H1 (cell line): Measurements from ENCODE around the gene PANK3. TPM values are rescaled to one million over a fixed set of nuclear protein-coding genes. Genes with fewer than 3 reads are reported as not detected.

Experiments used
- CTCF ChIA-PET: fragments of 300-600 bp; sonication (Branson Sonifier 250); formaldehyde crosslinking; loops from one replicate; lab custom pipeline; 2021; ENCODE audit not compliant: partially characterized antibody; lab: Charles Lee
- POLR2A ChIA-PET: fragments of 300-600 bp; sonication (Branson Sonifier 250); formaldehyde crosslinking; loops from one replicate; lab custom pipeline; 2021; ENCODE audit warnings: inconsistent platforms; ENCODE audit not compliant: partially characterized antibody; lab: Charles Lee
- DNase-seq, 2 experiments: peaks; one replicate each; pipeline versions ENCODE4 v3.0.0 to v3.0.0-alpha.2; 2010 to 2022; ENCODE audit warnings: low spot score in 2 of 2, low read depth in 1 of 2, mixed read lengths in 1 of 2
- FAIRE-seq: peaks from 2 replicates; lab custom pipeline; 2011; peaks lifted over from hg19 to GRCh38; lab: Jason Lieb, UNC
- H2AFZ ChIP-seq: 2 replicates; pipeline ENCODE4 v1.8.1; 2012; ENCODE audit warnings: low read length, inconsistent platforms
- H2AK5ac ChIP-seq: 2 replicates; pipeline ENCODE4 v1.6.1; 2013; ENCODE audit warnings: low read depth, low read length
- H2BK120ac ChIP-seq: replicated peaks from 2 replicates; pipeline ENCODE3; 2013; ENCODE audit warnings: low read depth, low read length, inconsistent platforms
- H2BK12ac ChIP-seq: 2 replicates; pipeline ENCODE4 v1.6.1; 2013; ENCODE audit warnings: low read depth, low read length
- H2BK15ac ChIP-seq: 2 replicates; pipeline ENCODE4 v1.6.1; 2013; ENCODE audit warnings: low read length
- H2BK20ac ChIP-seq: 2 replicates; pipeline ENCODE4 v1.6.1; 2013; ENCODE audit warnings: low read length
- H2BK5ac ChIP-seq: 2 replicates; pipeline ENCODE4 v1.6.1; 2013; ENCODE audit warnings: low read depth, low read length
- H3K14ac ChIP-seq: 2 replicates; pipeline ENCODE4 v1.6.1; 2013; ENCODE audit warnings: inconsistent platforms; ENCODE audit not compliant: insufficient read length
- H3K18ac ChIP-seq: 2 replicates; pipeline ENCODE4 v1.6.1; 2013; ENCODE audit warnings: low read length; ENCODE audit errors: extremely low read depth
- H3K23ac ChIP-seq: 2 replicates; pipeline ENCODE4 v1.6.1; 2013; ENCODE audit warnings: inconsistent platforms; ENCODE audit not compliant: insufficient read length
- H3K23me2 ChIP-seq: 2 replicates; pipeline ENCODE4 v1.6.1; 2013; ENCODE audit warnings: low read depth, low read length
- H3K27ac ChIP-seq: 2 replicates; pipeline ENCODE4 v1.6.1; 2011; ENCODE audit warnings: low read depth, low read length, inconsistent platforms
- H3K27me3 ChIP-seq, 4 experiments: replicated peaks in 1 of 4; 1 replicate in 1 of 4; 2 replicates in 3 of 4; pipeline versions ENCODE4 v1.6.1 to v1.8.1; 2011 to 2013; ENCODE audit warnings: low read length in 3 of 4, mild to moderate bottlenecking in 3 of 4, inconsistent platforms in 2 of 4, mixed read lengths in 2 of 4, moderate library complexity in 1 of 4; ENCODE audit not compliant: control insufficient read depth in 3 of 4, insufficient read depth in 3 of 4; ENCODE audit errors: extremely low read depth in 1 of 4
- H3K36me3 ChIP-seq, 4 experiments: 2 replicates each; pipeline versions ENCODE4 v1.6.1 to v1.8.1; 2011 to 2013; ENCODE audit warnings: mild to moderate bottlenecking in 4 of 4, low read length in 3 of 4, moderate library complexity in 2 of 4, control low read depth in 1 of 4, inconsistent platforms in 1 of 4; ENCODE audit not compliant: insufficient read depth in 4 of 4, control insufficient read depth in 2 of 4
- H3K4ac ChIP-seq: replicated peaks from 2 replicates; pipeline ENCODE3; 2013; ENCODE audit warnings: low read length, low read depth, mixed read lengths, inconsistent platforms; ENCODE audit not compliant: insufficient read length
- H3K4me1 ChIP-seq, 4 experiments: replicated peaks in 1 of 4; 1 replicate in 1 of 4; 2 replicates in 3 of 4; pipeline versions ENCODE4 v1.6.1 to v1.8.1; 2011 to 2013; ENCODE audit warnings: low read length in 3 of 4, inconsistent platforms in 2 of 4, mixed read lengths in 1 of 4; ENCODE audit not compliant: insufficient read depth in 4 of 4, control insufficient read depth in 3 of 4
- H3K4me2 ChIP-seq, 2 experiments: 2 replicates each; pipeline versions ENCODE4 v1.6.1 to v1.8.1; 2011 to 2013; ENCODE audit warnings: low read depth in 2 of 2, low read length in 2 of 2, control low read depth in 1 of 2, inconsistent platforms in 1 of 2, mild to moderate bottlenecking in 1 of 2; ENCODE audit not compliant: insufficient read depth in 1 of 2
- H3K4me3 ChIP-seq, 4 experiments: fragments of 200-600, 300-600 bp in 1 of 4; sonication (generic), shearing (Covaris generic), sonication (Bioruptor Twin) in 1 of 4; 2 replicates each; pipeline versions ENCODE4 v1.5.1 to v1.8.1; 2011 to 2016; ENCODE audit warnings: low read length in 4 of 4, low read depth in 3 of 4, control low read depth in 2 of 4, inconsistent platforms in 2 of 4, mild to moderate bottlenecking in 2 of 4, mixed read lengths in 1 of 4, moderate library complexity in 1 of 4; ENCODE audit not compliant: insufficient read depth in 2 of 4; ENCODE audit errors: extremely low read depth in 1 of 4
- H3K56ac ChIP-seq: replicated peaks from 2 replicates; pipeline ENCODE3; 2013; ENCODE audit warnings: low read depth, mild to moderate bottlenecking, mixed read lengths, low read length, inconsistent platforms; ENCODE audit not compliant: insufficient read length
- H3K79me1 ChIP-seq: 2 replicates; pipeline ENCODE4 v1.6.1; 2013; ENCODE audit warnings: low read depth, low read length, control low read depth
- H3K79me2 ChIP-seq, 2 experiments: 2 replicates each; pipeline versions ENCODE4 v1.6.1 to v1.8.1; 2012 to 2013; ENCODE audit warnings: low read length in 2 of 2, mild to moderate bottlenecking in 2 of 2, inconsistent platforms in 1 of 2; ENCODE audit not compliant: insufficient read depth in 2 of 2, control insufficient read depth in 1 of 2
- H3K9ac ChIP-seq, 4 experiments: replicated peaks in 1 of 4; 1 replicate in 1 of 4; 2 replicates in 3 of 4; pipeline versions ENCODE4 v1.6.1 to v1.8.1; 2011 to 2013; ENCODE audit warnings: low read depth in 3 of 4, low read length in 3 of 4, control low read depth in 2 of 4, mild to moderate bottlenecking in 2 of 4, moderate library complexity in 2 of 4, inconsistent platforms in 1 of 4; ENCODE audit errors: extremely low read depth in 1 of 4
- H3K9me3 ChIP-seq, 2 experiments: 2 replicates each; pipeline versions ENCODE4 v1.6.1 to v1.8.1; 2012 to 2013; ENCODE audit warnings: mild to moderate bottlenecking in 2 of 2, moderate library complexity in 2 of 2, control low read depth in 1 of 2, inconsistent platforms in 1 of 2, low read depth in 1 of 2, low read length in 1 of 2, mixed read lengths in 1 of 2; ENCODE audit not compliant: insufficient read depth in 2 of 2
- H4K20me1 ChIP-seq, 2 experiments: replicated peaks in 1 of 2; 2 replicates each; pipeline versions ENCODE3 to v1.8.1; 2011 to 2013; ENCODE audit warnings: inconsistent platforms in 2 of 2, low read length in 2 of 2, mild to moderate bottlenecking in 1 of 2; ENCODE audit not compliant: insufficient read depth in 2 of 2, control insufficient read depth in 1 of 2
- H4K5ac ChIP-seq: 2 replicates; pipeline ENCODE4 v1.6.1; 2013; ENCODE audit warnings: low read length, low read depth, mixed read lengths, inconsistent platforms; ENCODE audit not compliant: insufficient read length
- H4K8ac ChIP-seq: 2 replicates; pipeline ENCODE4 v1.8.0; 2013; ENCODE audit warnings: mild to moderate bottlenecking, moderate library complexity, low read length, inconsistent platforms; ENCODE audit not compliant: insufficient read depth; ENCODE audit errors: extremely low read depth
- H4K91ac ChIP-seq: replicated peaks from 2 replicates; pipeline ENCODE3; 2013; ENCODE audit warnings: low read length, mixed read lengths, inconsistent platforms; ENCODE audit not compliant: insufficient read length
- BACH1 ChIP-seq: IDR thresholded peaks from 2 replicates; pipeline ENCODE4 v1.6.1; 2012; ENCODE audit warnings: low read length, improper control_type of control experiment
- BRCA1 ChIP-seq: IDR thresholded peaks from 2 replicates; pipeline ENCODE4 v1.6.1; 2012; ENCODE audit warnings: low read depth, low read length, improper control_type of control experiment
- EGR1 ChIP-seq: IDR thresholded peaks from 2 replicates; pipeline ENCODE4 v1.6.1; 2011; ENCODE audit warnings: low read depth, low read length, borderline replicate concordance
- EZH2 ChIP-seq: fragments of 200-600 bp; sonication (generic); IDR thresholded peaks from 2 replicates; pipeline ENCODE4 v1.7.1; 2012; ENCODE audit warnings: low read depth, mild to moderate bottlenecking, moderate library complexity, low read length, inconsistent platforms; ENCODE audit not compliant: severe bottlenecking
- JUN ChIP-seq: IDR thresholded peaks from 2 replicates; pipeline ENCODE4 v1.6.1; 2011; ENCODE audit warnings: low read depth, mild to moderate bottlenecking, improper control_type of control experiment, low read length
- NANOG ChIP-seq: IDR thresholded peaks from 2 replicates; pipeline ENCODE4 v1.6.1; 2011; ENCODE audit warnings: low read length, low read depth, mild to moderate bottlenecking, inconsistent platforms; ENCODE audit not compliant: insufficient read depth, poor library complexity, severe bottlenecking
- POLR2A ChIP-seq, 2 experiments: IDR thresholded peaks; 1 replicate in 1 of 2; 2 replicates in 1 of 2; pipeline ENCODE4 v1.6.1; 2011; ENCODE audit warnings: low read depth in 2 of 2, low read length in 2 of 2, mild to moderate bottlenecking in 2 of 2; ENCODE audit errors: control extremely low read depth in 1 of 2
- SAP30 ChIP-seq: fragments of 300-600 bp; sonication (generic); IDR thresholded peaks from 2 replicates; pipeline ENCODE4 v1.7.1; 2012; ENCODE audit warnings: low read length, moderate library complexity, mild to moderate bottlenecking, inconsistent platforms; ENCODE audit not compliant: insufficient read depth, insufficient replicate concordance
- SIN3A ChIP-seq, 2 experiments: IDR thresholded peaks in 1 of 2; conservative IDR thresholded peaks in 1 of 2; 2 replicates each; pipeline ENCODE4 v1.6.1; 2011 to 2012; ENCODE audit warnings: low read length in 2 of 2, improper control_type of control experiment in 1 of 2, low read depth in 1 of 2, mild to moderate bottlenecking in 1 of 2
- SIX5 ChIP-seq: IDR thresholded peaks from 2 replicates; pipeline ENCODE4 v1.6.1; 2011; ENCODE audit warnings: mild to moderate bottlenecking, low read depth, low read length
- SUZ12 ChIP-seq: fragments of 200-600 bp; sonication (generic); IDR thresholded peaks from 2 replicates; pipeline ENCODE4 v1.6.1; 2012; ENCODE audit warnings: mild to moderate bottlenecking, inconsistent platforms, low read length, moderate library complexity, mixed read lengths
- TCF12 ChIP-seq: IDR thresholded peaks from 2 replicates; pipeline ENCODE4 v1.6.1; 2011; ENCODE audit warnings: low read depth, mild to moderate bottlenecking, low read length
- YY1 ChIP-seq: IDR thresholded peaks from 2 replicates; pipeline ENCODE4 v1.6.1; 2011; ENCODE audit warnings: low read depth, mild to moderate bottlenecking, low read length
- WGBS, 2 experiments: shearing (Covaris generic) in 1 of 2; methylation state at CpG; one replicate each; pipeline versions ENCODE4 v1.1.6 to v1.1.7; 2013 to 2015; ENCODE audit warnings: low lambda C conversion rate in 2 of 2, mixed read lengths in 2 of 2, inconsistent platforms in 1 of 2, low coverage in 1 of 2, missing lambda C conversion rate in 1 of 2; ENCODE audit not compliant: insufficient replicate concordance in 2 of 2, insufficient coverage in 1 of 2, insufficient read length in 1 of 2; ENCODE audit errors: extremely low coverage in 1 of 2, missing lambda C conversion rate in 1 of 2; 5-methylcytosine and 5-hydroxymethylcytosine counted together
- polyA plus RNA-seq, 7 experiments: library from polyadenylated mRNA; depleted of rRNA in 3 of 7; stranded (reverse) in 5 of 7; unstranded in 2 of 7; fragments of >200 nt in 5 of 7; fragments of 200-250 nt in 2 of 7; gene quantifications; 1 replicate in 5 of 7; 2 replicates in 1 of 7; 4 replicates in 1 of 7; pipeline versions ENCODE4 v1.2.1 to v1.2.3, GENCODE V29; 2011 to 2013; ENCODE audit warnings: missing spikeins in 2 of 7, mixed read lengths in 2 of 7
- total RNA-seq: library from RNA; stranded (reverse); fragmentation: NEBNext Ultra II Directional; extraction: Animal tissue kit (Norgen Biotek cat#: 25700); gene quantifications from 2 replicates; pipeline ENCODE4 v1.2.1, GENCODE V29; 2021

The PANK3 gene
- total and polyA plus RNA-seq, 2 of the 8 experiments (the other 6 are each of a cell fraction or from before 2014, with no cell fraction given) = 8.6 to 101 TPM

DNA sequence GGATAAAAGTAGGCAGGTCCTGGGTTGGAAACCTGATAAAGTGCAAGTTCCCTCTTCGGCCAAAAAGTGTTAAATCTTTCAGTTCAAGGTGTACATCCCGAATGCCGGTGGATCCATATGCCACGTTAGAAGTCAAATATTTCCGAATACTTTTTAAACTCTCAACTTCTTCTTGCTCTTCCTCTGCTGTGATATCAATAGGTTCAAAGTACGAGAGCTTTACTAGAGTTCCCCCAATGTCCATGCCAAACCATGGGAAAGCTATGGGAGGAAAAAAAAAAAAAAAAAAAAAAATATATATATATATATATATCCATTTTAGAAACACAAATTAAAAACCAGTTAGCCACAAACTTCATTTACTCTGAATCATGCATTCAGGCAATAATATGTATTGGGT is 10.4 kb downstream of the PANK3 start:
- CTCF ChIA-PET = no interaction called here
- H3K56ac ChIP-seq = no peak overlapping the region
- POLR2A ChIA-PET = interaction anchor here (1.5 kb wide), 1 partner anchor 11 kb away, joined by 5 read pairs; the partner anchor contains the start of gene PANK3
- TF ChIP-seq JUN (no peak), POLR2A (IDR thresholded peaks at IDR 0.05; ENCODE audit: control extremely low read depth in 1 of 2, low read depth in 2 of 2, low read length in 2 of 2) (no peak), TCF12 (no peak), EGR1 (no peak), YY1 (no peak), NANOG (no peak), SUZ12 (no peak), SAP30 (no peak), SIX5 (no peak), EZH2 (no peak), BRCA1 (no peak), SIN3A (conservative IDR thresholded peaks at IDR 0.05 in 1 of 2, IDR thresholded peaks at IDR 0.05 in 1 of 2; ENCODE audit: low read depth in 1 of 2, low read length in 2 of 2) (no peak), BACH1 (no peak)

More for the DNA sequence above, 10.4 kb downstream of the PANK3 start:
- peaks cover 5 to 9% of the 10 kb centered on the region in 2 experiments for H4K20me1 ChIP-seq
- no peak overlapping the region for H3K4me3 ChIP-seq
- H3K4me1 ChIP-seq = no peaks in the 10 kb centered on the region
- H3K27ac ChIP-seq = no peak overlapping the region
- no peak overlapping the region for H4K8ac ChIP-seq
- FAIRE-seq = no peak
- no peak overlapping the region for H2BK120ac ChIP-seq
- no peak overlapping the region for H3K9ac ChIP-seq
- peaks cover 16 to 73% of the 10 kb centered on the region in 2 experiments; a peak in 3 of 4 replicates for H3K79me2 ChIP-seq
- H3K23ac ChIP-seq = no peak overlapping the region
- no peak overlapping the region for H2BK12ac ChIP-seq
- 92% methylated on average over 6 of the region's 6 CpGs; no CpG with 5 or more reads in 1 of the 2 experiments for WGBS, 2 experiments
- H4K91ac ChIP-seq = no peak overlapping the region
- H3K4ac ChIP-seq = no peak overlapping the region
- H2AFZ ChIP-seq = no peak overlapping the region
- H3K79me1 ChIP-seq = no peaks in the 10 kb centered on the region; the same call in none of the 2 replicates
- H2BK5ac ChIP-seq = no peak overlapping the region
- H3K36me3 ChIP-seq = peaks cover 0 to 42% (median 12%) of the 10 kb centered on the region in 4 experiments; a peak in 6 of 8 replicates
- H2BK20ac ChIP-seq = no peak overlapping the region
- no peak overlapping the region for H2AK5ac ChIP-seq
- H3K18ac ChIP-seq = no peak overlapping the region
- no peaks in the 10 kb centered on the region; the same call in 1 of the 2 replicates for H3K23me2 ChIP-seq
- no peak overlapping the region for H2BK15ac ChIP-seq
- no peak for DNase-seq
- H4K5ac ChIP-seq = no peak overlapping the region
- H3K4me2 ChIP-seq = no peak overlapping the region
- H3K14ac ChIP-seq = no peak overlapping the region
- H3K9me3 ChIP-seq = no peaks in the 10 kb centered on the region
- H3K27me3 ChIP-seq = peaks cover 0 to 1% (median 0%) of the 10 kb centered on the region in 4 experiments; a peak in 1 of 7 replicates
